ENCODE measurements around the gene NOL4L.

Gene NOL4L

GRCh38 chr20:32404017-32404416 lies 181.1 kb downstream of the NOL4L start:
- H2AFZ ChIP-seq (ENCODE audit: low read length) = no peak overlapping the region
- no peaks in the 10 kb centered on the region for H4K20me1 ChIP-seq (ENCODE audit: insufficient read depth, low read length)
- no peaks in the 10 kb centered on the region for H3K27me3 ChIP-seq (ENCODE audit: insufficient read depth, low read length)
- no peaks in the 10 kb centered on the region for H3K9me2 ChIP-seq (ENCODE audit: low read depth, low read length)
- no peaks in the 10 kb centered on the region for H3K9me3 ChIP-seq (ENCODE audit: low read length)
- peaks cover 64% of the 10 kb centered on the region for H3K36me3 ChIP-seq (ENCODE audit: insufficient read depth, low read length)
- H3K79me2 ChIP-seq (ENCODE audit: insufficient read depth, low read length) = peaks cover 74% of the 10 kb centered on the region
- H3F3A ChIP-seq (ENCODE audit: insufficient read depth, low read length) = no peaks in the 10 kb centered on the region
- H3K4me2 ChIP-seq (ENCODE audit: low read length) = no peak overlapping the region
- no peak for TF ChIP-seq EZH2 (IDR thresholded peaks at IDR 0.05; ENCODE audit: borderline replicate concordance, low read length)
- TF ChIP-seq, protein P1, sequence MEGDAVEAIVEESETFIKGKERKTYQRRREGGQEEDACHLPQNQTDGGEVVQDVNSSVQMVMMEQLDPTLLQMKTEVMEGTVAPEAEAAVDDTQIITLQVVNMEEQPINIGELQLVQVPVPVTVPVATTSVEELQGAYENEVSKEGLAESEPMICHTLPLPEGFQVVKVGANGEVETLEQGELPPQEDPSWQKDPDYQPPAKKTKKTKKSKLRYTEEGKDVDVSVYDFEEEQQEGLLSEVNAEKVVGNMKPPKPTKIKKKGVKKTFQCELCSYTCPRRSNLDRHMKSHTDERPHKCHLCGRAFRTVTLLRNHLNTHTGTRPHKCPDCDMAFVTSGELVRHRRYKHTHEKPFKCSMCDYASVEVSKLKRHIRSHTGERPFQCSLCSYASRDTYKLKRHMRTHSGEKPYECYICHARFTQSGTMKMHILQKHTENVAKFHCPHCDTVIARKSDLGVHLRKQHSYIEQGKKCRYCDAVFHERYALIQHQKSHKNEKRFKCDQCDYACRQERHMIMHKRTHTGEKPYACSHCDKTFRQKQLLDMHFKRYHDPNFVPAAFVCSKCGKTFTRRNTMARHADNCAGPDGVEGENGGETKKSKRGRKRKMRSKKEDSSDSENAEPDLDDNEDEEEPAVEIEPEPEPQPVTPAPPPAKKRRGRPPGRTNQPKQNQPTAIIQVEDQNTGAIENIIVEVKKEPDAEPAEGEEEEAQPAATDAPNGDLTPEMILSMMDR (IDR thresholded peaks at IDR 0.05; ENCODE audit: low read length) = no peak
- H3K9ac ChIP-seq (ENCODE audit: low read length) = no peak overlapping the region
- no peak overlapping the region for H3K4me3 ChIP-seq (ENCODE audit: low read depth, low read length, poor library complexity, severe bottlenecking)
- H3K4me1 ChIP-seq (ENCODE audit: insufficient read depth, low read length, severe bottlenecking) = no peaks in the 10 kb centered on the region
- H3K27ac ChIP-seq (ENCODE audit: low read depth, low read length, poor library complexity, severe bottlenecking) = no peak overlapping the region

GRCh38 chr20:32400476-32400875 lies 184.7 kb downstream of the NOL4L start:
- H3K4me1 ChIP-seq (ENCODE audit: insufficient read depth, low read length, severe bottlenecking) = no peaks in the 10 kb centered on the region
- no peak for TF ChIP-seq EZH2 (IDR thresholded peaks at IDR 0.05; ENCODE audit: borderline replicate concordance, low read length)
- TF ChIP-seq, protein P1 (IDR thresholded peaks at IDR 0.05; ENCODE audit: low read length) = no peak

DNA sequence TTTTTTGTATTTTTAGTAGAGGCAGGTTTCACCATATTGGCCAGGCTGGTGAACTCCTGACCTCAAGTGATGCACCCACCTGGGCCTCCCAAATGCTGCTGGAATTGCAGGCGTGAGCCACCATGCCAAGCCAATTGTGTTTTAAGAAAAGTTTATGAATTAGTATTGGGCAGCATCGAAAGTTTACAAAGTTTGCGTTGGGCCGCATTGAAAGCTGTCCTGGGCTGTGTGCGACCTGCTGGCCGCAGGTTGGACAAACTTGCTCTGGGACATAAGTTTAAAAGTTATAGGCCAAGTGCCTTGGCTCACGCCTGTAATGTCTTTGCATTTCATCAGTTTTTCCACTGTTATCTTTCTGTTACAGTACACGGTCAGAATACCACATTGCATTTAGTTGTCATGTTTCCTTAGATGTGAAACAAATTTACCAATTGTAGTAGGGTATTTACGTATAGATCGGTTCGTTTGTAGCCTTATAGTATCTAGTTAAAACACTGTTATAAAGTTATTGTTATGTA lies 187.5 kb downstream of the NOL4L start:
- Histone ChIP-seq H3K27ac (ENCODE audit: low read depth, low read length, poor library complexity, severe bottlenecking) (no peak overlapping the region), H4K20me1 (ENCODE audit: insufficient read depth, low read length) (no peaks in the 10 kb centered on the region)
- TF ChIP-seq, protein P1 (IDR thresholded peaks at IDR 0.05; ENCODE audit: low read length) = no peak
- TF ChIP-seq EZH2 (IDR thresholded peaks at IDR 0.05; ENCODE audit: borderline replicate concordance, low read length) = no peak

More at GRCh38 chr20:32400476-32400875, 184.7 kb downstream of the NOL4L start:
- no peak overlapping the region for H3K4me2 ChIP-seq (ENCODE audit: low read length)
- H3K9ac ChIP-seq (ENCODE audit: low read length) = no peak overlapping the region
- no peaks in the 10 kb centered on the region for H3F3A ChIP-seq (ENCODE audit: insufficient read depth, low read length)
- peaks cover 78% of the 10 kb centered on the region for H3K79me2 ChIP-seq (ENCODE audit: insufficient read depth, low read length)
- H3K36me3 ChIP-seq (ENCODE audit: insufficient read depth, low read length) = peaks cover 58% of the 10 kb centered on the region
- no peaks in the 10 kb centered on the region for H3K9me3 ChIP-seq (ENCODE audit: low read length)
- no peaks in the 10 kb centered on the region for H4K20me1 ChIP-seq (ENCODE audit: insufficient read depth, low read length)
- no peak overlapping the region for H3K4me3 ChIP-seq (ENCODE audit: low read depth, low read length, poor library complexity, severe bottlenecking)
- no peak overlapping the region for H2AFZ ChIP-seq (ENCODE audit: low read length)
- no peak overlapping the region for H3K27ac ChIP-seq (ENCODE audit: low read depth, low read length, poor library complexity, severe bottlenecking)
- H3K27me3 ChIP-seq (ENCODE audit: insufficient read depth, low read length) = no peaks in the 10 kb centered on the region
- no peaks in the 10 kb centered on the region for H3K9me2 ChIP-seq (ENCODE audit: low read depth, low read length)

More for the DNA sequence above, 187.5 kb downstream of the NOL4L start:
- Histone ChIP-seq H3K9me2 (ENCODE audit: low read depth, low read length) (no peaks in the 10 kb centered on the region), H2AFZ (ENCODE audit: low read length) (no peak overlapping the region), H3F3A (ENCODE audit: insufficient read depth, low read length) (no peaks in the 10 kb centered on the region), H3K4me2 (ENCODE audit: low read length) (no peak overlapping the region), H3K27me3 (ENCODE audit: insufficient read depth, low read length) (no peaks in the 10 kb centered on the region), H3K9ac (ENCODE audit: low read length) (no peak overlapping the region), H3K79me2 (ENCODE audit: insufficient read depth, low read length) (peaks cover 79% of the 10 kb centered on the region), H3K4me1 (ENCODE audit: insufficient read depth, low read length, severe bottlenecking) (no peaks in the 10 kb centered on the region), H3K9me3 (ENCODE audit: low read length) (0 out of 2 replicates have a peak, but pooled peaks cover 2% of the 10 kb centered on the region), H3K4me3 (ENCODE audit: low read depth, low read length, poor library complexity, severe bottlenecking) (no peak overlapping the region), H3K36me3 (ENCODE audit: insufficient read depth, low read length) (peaks cover 80% of the 10 kb centered on the region)
